NCI-H774 (cell line): ENCODE measurements around the gene IQSEC3.
A peak's percentile ranks its signal among the peaks of the same experiment; 100 is the strongest.

Source experiments
- DNase-seq: peaks from one replicate; lab custom pipeline; 2025; lab: John Stamatoyannopoulos, UW

IQSEC3 gene

GRCh38 chr12:138898-139534 lies 72.4 kb downstream of the IQSEC3 start:
- DNase-seq: no peak

DNA sequence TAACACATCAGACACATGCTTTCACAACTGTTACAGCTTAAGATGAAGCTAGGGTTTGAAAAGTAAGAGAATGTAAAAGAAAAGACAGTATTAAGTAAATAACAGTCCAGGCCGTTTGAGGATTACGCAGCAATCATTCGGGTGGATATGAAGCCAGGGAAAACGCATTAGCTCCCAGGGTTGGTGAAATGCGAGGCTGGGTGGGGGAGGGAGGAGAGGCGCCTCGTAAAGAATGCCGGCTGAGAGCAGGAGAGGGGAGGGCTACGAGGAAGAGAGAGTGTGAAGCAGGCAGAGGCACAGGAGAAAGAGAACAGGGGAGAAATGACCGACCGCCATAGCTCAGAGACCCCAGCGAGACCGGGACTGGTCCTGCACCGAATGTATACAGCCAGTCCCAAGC lies 73.0 kb downstream of the IQSEC3 start:
- no peak for DNase-seq

DNA sequence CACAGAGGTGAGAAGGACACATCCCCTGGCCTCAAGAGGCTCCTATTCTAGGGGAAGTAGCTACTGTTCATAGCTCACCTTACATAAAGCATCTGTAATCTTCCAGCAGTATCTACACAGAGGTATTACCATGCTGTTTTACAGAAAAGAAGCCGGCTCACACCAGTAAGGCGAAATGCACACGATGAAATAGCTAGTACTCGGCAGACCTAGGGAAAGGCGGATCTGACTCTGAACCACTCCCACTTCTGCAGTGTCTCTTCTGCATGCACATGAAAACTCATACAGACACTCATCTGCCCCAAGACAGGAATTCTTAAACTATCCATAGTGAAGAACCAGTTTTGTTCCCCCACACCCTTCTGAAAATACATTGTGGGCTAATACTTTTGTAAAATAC lies 73.6 kb downstream of the IQSEC3 start:
- DNase-seq: no peak

GRCh38 chr12:143964-144649 lies 77.5 kb downstream of the IQSEC3 start:
- DNase-seq: peak; percentile 53

GRCh38 chr12:144650-145284 lies 78.2 kb downstream of the IQSEC3 start:
- peak; percentile 53 for DNase-seq

GRCh38 chr12:145369-145960 lies 78.9 kb downstream of the IQSEC3 start:
- DNase-seq: no peak

- DNase-seq: no peak
Measured at GRCh38 chr12:147242-147641, 80.7 kb downstream of the IQSEC3 start.

- no peak for DNase-seq
Measured at GRCh38 chr12:148676-149416, 82.3 kb downstream of the IQSEC3 start.

- DNase-seq: no peak
Measured at GRCh38 chr12:151579-151978, 85.0 kb downstream of the IQSEC3 start.

GRCh38 chr12:152440-152839 lies 85.9 kb downstream of the IQSEC3 start:
- no peak for DNase-seq

- DNase-seq: peak; percentile 65
Measured at GRCh38 chr12:153080-153746, 86.6 kb downstream of the IQSEC3 start.

DNA sequence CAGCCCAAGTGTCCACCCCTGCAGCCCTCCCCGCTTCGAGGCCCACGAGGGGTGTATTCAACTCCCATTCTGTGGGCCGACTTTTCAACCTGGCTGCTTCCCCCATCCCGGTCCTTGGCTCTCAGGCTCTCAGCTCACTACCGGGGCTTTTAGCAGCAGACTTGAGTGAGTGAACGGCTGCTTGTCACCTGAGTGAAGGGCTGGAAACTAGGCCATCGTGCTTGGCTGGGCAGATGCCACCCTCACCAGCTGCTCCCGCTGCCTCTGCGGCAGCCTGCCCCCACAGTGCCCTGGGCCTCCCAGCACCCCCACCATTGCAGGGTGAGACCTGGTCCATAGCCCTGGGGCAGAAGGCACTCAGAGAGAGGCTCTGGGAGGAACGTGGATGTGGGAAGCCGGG lies 87.5 kb downstream of the IQSEC3 start:
- no peak for DNase-seq

GRCh38 chr12:155006-155405 lies 88.4 kb downstream of the IQSEC3 start:
- no peak for DNase-seq

DNA sequence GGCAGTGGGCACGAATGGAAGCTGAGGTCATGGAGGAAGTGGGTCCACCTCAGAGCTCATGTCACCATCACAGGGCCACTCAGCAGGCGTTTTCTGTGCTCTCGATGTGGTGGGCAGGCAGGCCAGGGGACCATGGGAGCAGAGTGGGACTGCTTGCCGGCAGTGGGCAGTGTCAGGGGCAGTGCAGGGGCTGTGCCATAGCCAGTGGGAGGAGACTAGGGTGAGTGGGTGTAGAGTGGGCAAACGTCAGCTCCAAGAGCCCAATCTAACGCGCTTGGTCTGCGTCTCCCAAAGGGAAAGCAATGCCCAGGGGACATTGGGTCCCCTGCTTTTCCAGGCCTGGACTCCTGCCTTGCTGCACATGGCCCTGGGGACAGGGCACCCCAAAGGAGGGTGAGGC lies 89.1 kb downstream of the IQSEC3 start:
- DNase-seq: no peak

- no peak for DNase-seq
Measured at GRCh38 chr12:156945-157344, 90.4 kb downstream of the IQSEC3 start.

- DNase-seq: no peak
Measured at GRCh38 chr12:157644-158043, 91.1 kb downstream of the IQSEC3 start.

DNA sequence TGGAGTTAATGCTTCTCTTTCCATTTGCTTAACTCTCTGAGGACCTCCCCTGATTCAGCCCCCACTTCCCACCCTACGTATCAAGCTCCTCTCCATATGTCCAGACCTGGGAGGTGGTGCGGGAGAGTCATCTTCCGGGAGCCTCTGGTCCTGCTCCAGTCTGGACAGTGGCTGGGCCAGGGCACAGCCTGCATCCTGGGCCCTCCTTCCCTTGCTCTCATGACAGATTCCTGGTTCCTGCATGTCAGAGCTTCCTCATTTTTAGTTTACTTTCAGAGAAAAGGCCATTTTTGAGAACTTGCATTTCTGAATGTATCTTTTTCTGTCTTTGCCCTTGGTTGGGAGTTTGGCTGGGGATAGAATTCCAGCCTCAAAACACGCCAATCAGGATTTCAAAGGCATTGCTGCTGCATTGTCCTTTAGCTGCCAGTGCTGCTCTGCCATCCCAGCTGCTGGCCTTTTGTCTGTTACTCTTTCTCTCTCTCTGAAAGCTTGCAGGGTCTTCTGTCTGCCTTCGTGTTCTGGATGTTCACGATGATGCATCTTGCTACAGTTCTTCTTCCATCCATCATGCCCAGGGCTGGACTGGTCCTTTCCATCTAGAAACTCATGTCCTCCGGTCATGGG lies 92.7 kb downstream of the IQSEC3 start:
- DNase-seq: no peak

DNA sequence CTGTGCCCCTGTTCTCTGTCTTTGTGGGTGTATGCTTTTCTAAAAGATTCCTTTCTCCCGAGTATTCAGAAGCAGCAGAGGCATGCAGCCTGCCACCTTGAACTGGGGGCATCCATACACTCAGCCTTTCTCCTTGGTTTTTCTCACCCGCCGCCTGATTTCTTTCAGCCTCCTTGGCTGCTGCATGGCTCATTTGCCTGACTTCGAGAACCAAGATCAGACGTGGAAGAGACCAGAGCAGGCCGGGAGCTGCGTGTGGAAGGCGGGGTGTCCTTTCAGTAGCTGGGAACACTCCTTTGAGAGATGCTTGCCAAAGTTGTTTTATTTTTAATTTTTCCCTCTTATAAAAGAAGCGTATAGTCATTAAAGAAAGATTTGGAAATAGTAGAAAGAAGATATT lies 94.3 kb downstream of the IQSEC3 start:
- DNase-seq: no peak

- DNase-seq: no peak
Measured at GRCh38 chr12:161823-162222, 95.3 kb downstream of the IQSEC3 start.

GRCh38 chr12:162467-163307 lies 96.1 kb downstream of the IQSEC3 start:
- no peak for DNase-seq
